Bronchial epithelial cell (primary cell): ENCODE data around the gene YPEL4. TPM values are rescaled to one million over a fixed set of nuclear protein-coding genes. Genes with fewer than 3 reads are reported as not detected.

Experiments used
- DNase-seq: peaks from one replicate; pipeline ENCODE4 v3.0.0-alpha.2; 2010; ENCODE audit warnings: low read depth
- FAIRE-seq: peaks from 2 replicates; lab custom pipeline; 2011; peaks lifted over from hg19 to GRCh38; lab: Jason Lieb, UNC
- H3K27me3 ChIP-seq: 2 replicates; pipeline ENCODE4 v1.5.1; 2011; ENCODE audit warnings: low read length; ENCODE audit not compliant: control insufficient read depth, insufficient read depth
- H3K36me3 ChIP-seq: 2 replicates; pipeline ENCODE4 v1.5.1; 2011; ENCODE audit warnings: low read length; ENCODE audit not compliant: control insufficient read depth, insufficient read depth
- H3K4me3 ChIP-seq: 2 replicates; pipeline ENCODE4 v1.5.1; 2011; ENCODE audit warnings: mild to moderate bottlenecking, low read depth, low read length, control low read depth
- CTCF ChIP-seq: IDR thresholded peaks from 2 replicates; pipeline ENCODE4 v1.5.1; 2011; ENCODE audit warnings: mild to moderate bottlenecking, moderate library complexity, low read length, control low read depth, inconsistent platforms; ENCODE audit not compliant: insufficient read depth, severe bottlenecking
- total RNA-seq: library from RNA; depleted of rRNA; stranded (reverse); fragments of >200 nt; gene quantifications from 2 replicates; pipeline ENCODE4 v1.2.1, GENCODE V29; 2014

Gene YPEL4
- total RNA-seq, 1 donor from 2014 or later: 0.26 TPM

- no peak for FAIRE-seq
Observed at GRCh38 chr11:57675176-57675941, 25.6 kb upstream of the YPEL4 start.

GRCh38 chr11:57674251-57674650, 24.5 kb upstream of the YPEL4 start:
- Histone ChIP-seq H3K4me3 (no peak overlapping the region), H3K36me3 (peaks cover 1% of the 10 kb centered on the region), H3K27me3 (no peaks in the 10 kb centered on the region)
- DNase-seq: no peak
- no peak for TF ChIP-seq CTCF
- no peak for FAIRE-seq

More at GRCh38 chr11:57675176-57675941, 25.6 kb upstream of the YPEL4 start:
- no peak overlapping the region for H3K4me3 ChIP-seq
- no peaks in the 10 kb centered on the region for H3K27me3 ChIP-seq
- H3K36me3 ChIP-seq: peaks cover 1% of the 10 kb centered on the region
- DNase-seq: peak; percentile 51
- TF ChIP-seq CTCF: no peak

GRCh38 chr11:57668434-57668782, 18.7 kb upstream of the YPEL4 start:
- no peak for TF ChIP-seq CTCF
- no peak for FAIRE-seq

GRCh38 chr11:57667736-57668433, 18.2 kb upstream of the YPEL4 start, which contains the start of gene ZDHHC5:
Gene ZDHHC5, plus strand, starts transcription at chr11:57668114. Its CDS starts 4,977 bp downstream, at chr11:57673091.
- H3K4me3 ChIP-seq: peak within 1 kb of the TSS; percentile 92
- no peaks in the 10 kb centered on the region for H3K27me3 ChIP-seq
- DNase-seq (peak; percentile 97), FAIRE-seq (no peak)
- TF ChIP-seq CTCF: peak; percentile 60
- peaks cover 1% of the 10 kb centered on the region for H3K36me3 ChIP-seq

More at GRCh38 chr11:57668434-57668782, 18.7 kb upstream of the YPEL4 start:
- Histone ChIP-seq H3K36me3 (peaks cover 1% of the 10 kb centered on the region), H3K4me3 (peak overlapping the region; percentile 92), H3K27me3 (no peaks in the 10 kb centered on the region)
- no peak for DNase-seq

GRCh38 chr11:57667117-57667735, 17.5 kb upstream of the YPEL4 start:
- peak overlapping the region; percentile 92 for H3K4me3 ChIP-seq
- no peak for TF ChIP-seq CTCF
- DNase-seq: peak; percentile 92
- no peaks in the 10 kb centered on the region for H3K36me3 ChIP-seq
- no peak for FAIRE-seq
- no peaks in the 10 kb centered on the region for H3K27me3 ChIP-seq
